ENCODE measurements around the gene HDAC1. TPM values are rescaled to one million over a fixed set of nuclear protein-coding genes. Genes with fewer than 3 reads are reported as not detected.

HDAC1 gene
- total and polyA plus RNA-seq, 10 of the 15 experiments (the other 5 are each of a cell fraction or from before 2014, with no cell fraction given): 147 to 331 (median 168) TPM

DNA sequence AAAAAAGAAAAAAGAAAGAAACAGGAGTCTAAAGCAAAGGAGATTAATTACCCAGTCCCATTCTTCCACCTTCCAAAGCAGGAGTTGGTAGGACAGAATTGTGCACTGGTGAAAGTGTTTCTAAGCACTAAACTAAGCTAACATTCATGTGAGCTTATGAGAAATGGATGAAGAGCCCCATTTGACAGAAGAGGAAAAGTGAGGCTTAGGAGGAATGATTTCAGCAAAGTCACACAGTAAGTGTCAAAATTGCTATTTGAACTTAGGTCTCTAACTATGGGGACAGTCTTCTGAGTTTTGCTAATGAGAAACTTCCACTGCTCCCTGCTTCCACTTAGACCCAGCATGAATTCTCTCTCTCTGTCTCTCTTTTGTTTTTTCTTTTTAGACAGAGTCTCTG, 22.1 kb upstream of the HDAC1 start (continued):
- TF ChIP-seq ETV6 (conservative IDR thresholded peaks at IDR 0.05 in 1 of 2, IDR thresholded peaks at IDR 0.05 in 1 of 2; ENCODE audit: borderline replicate concordance in 1 of 2, low read depth in 1 of 2): no peak
- no peak for TF ChIP-seq YBX1 (IDR thresholded peaks at IDR 0.05)
- no peak for TF ChIP-seq HDAC2 (IDR thresholded peaks at IDR 0.05)
- no peak for TF ChIP-seq HDAC6 (IDR thresholded peaks at IDR 0.05; ENCODE audit: unreplicated experiment)
- no peak for TF ChIP-seq WRNIP1 (IDR thresholded peaks at IDR 0.05; ENCODE audit: borderline replicate concordance, low read depth, low read length)
- TF ChIP-seq GABPA (IDR thresholded peaks at IDR 0.05; ENCODE audit: low read depth): no peak

- H3K27ac ChIP-seq (ENCODE audit: control insufficient read depth, insufficient read depth): no peak overlapping the region
- POLR2A ChIA-PET: interaction anchor here (0.6 kb wide), 1 partner anchor 20 kb away, joined by 3 read pairs; no protein-coding TSS in a partner anchor
- H3K4me1 ChIP-seq (ENCODE audit: control insufficient read depth, insufficient read depth, low read length): peaks cover 7% of the 10 kb centered on the region
- intact Hi-C loops (cut with micrococcal nuclease; ENCODE audit: unreplicated experiment): no loop called here
- in situ Hi-C loops (cut with MboI): no loop called here
- RAD21 ChIA-PET (ENCODE audit: unreplicated experiment): no interaction called here
- ATAC-seq: no peak
- BruUV-seq (replicated peaks): no TSS peak
- H2AFZ ChIP-seq (ENCODE audit: control insufficient read depth, low read depth, low read length): no peak overlapping the region
- CTCF ChIA-PET: no interaction called here
- H3K36me3 ChIP-seq (ENCODE audit: control insufficient read depth in 2 of 2, insufficient read depth in 2 of 2, low read length in 1 of 2): peaks cover 0 to 9% of the 10 kb centered on the region in 2 experiments; a peak in 2 of 4 replicates
- H3K4me2 ChIP-seq (ENCODE audit: control insufficient read depth, insufficient read depth): no peak overlapping the region
- FAIRE-seq: peak; percentile 76
- H3K9me3 ChIP-seq (replicated peaks; ENCODE audit: control insufficient read depth, insufficient read depth, low read length): no peaks in the 10 kb centered on the region
- 61% methylated on average over 7 of the region's 7 CpGs for WGBS (ENCODE audit: insufficient coverage, insufficient replicate concordance, low lambda C conversion rate, missing lambda C conversion rate)
- H3K4me3 ChIP-seq: no peak overlapping the region
- no peak overlapping the region for H3K9ac ChIP-seq (ENCODE audit: control insufficient read depth, insufficient read depth, low read length)
- H4K20me1 ChIP-seq (ENCODE audit: control insufficient read depth, insufficient read depth): no peaks in the 10 kb centered on the region
- H3K27me3 ChIP-seq (replicated peaks in 1 of 2; ENCODE audit: control insufficient read depth in 2 of 2, insufficient read depth in 2 of 2, low read length in 1 of 2): no peaks in the 10 kb centered on the region
- H3K79me2 ChIP-seq (ENCODE audit: control insufficient read depth, insufficient read depth, low read length): no peaks in the 10 kb centered on the region; the same call in none of the 2 replicates
- SMC1A ChIA-PET (ENCODE audit: uncharacterized antibody, unreplicated experiment): no interaction called here
- no peak for DNase-seq (ENCODE audit: low read depth, low spot score)
- no peak for TF ChIP-seq YBX1 (IDR thresholded peaks at IDR 0.05)
- TF ChIP-seq, protein P1, sequence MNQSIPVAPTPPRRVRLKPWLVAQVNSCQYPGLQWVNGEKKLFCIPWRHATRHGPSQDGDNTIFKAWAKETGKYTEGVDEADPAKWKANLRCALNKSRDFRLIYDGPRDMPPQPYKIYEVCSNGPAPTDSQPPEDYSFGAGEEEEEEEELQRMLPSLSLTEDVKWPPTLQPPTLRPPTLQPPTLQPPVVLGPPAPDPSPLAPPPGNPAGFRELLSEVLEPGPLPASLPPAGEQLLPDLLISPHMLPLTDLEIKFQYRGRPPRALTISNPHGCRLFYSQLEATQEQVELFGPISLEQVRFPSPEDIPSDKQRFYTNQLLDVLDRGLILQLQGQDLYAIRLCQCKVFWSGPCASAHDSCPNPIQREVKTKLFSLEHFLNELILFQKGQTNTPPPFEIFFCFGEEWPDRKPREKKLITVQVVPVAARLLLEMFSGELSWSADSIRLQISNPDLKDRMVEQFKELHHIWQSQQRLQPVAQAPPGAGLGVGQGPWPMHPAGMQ (IDR thresholded peaks at IDR 0.05; ENCODE audit: borderline replicate concordance): no peak
- TF ChIP-seq, protein P2, sequence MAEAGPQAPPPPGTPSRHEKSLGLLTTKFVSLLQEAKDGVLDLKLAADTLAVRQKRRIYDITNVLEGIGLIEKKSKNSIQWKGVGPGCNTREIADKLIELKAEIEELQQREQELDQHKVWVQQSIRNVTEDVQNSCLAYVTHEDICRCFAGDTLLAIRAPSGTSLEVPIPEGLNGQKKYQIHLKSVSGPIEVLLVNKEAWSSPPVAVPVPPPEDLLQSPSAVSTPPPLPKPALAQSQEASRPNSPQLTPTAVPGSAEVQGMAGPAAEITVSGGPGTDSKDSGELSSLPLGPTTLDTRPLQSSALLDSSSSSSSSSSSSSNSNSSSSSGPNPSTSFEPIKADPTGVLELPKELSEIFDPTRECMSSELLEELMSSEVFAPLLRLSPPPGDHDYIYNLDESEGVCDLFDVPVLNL (IDR thresholded peaks at IDR 0.05; ENCODE audit: low read depth, low read length): no peak
- TF ChIP-seq EGR1 (IDR thresholded peaks at IDR 0.05; ENCODE audit: borderline replicate concordance in 1 of 2, low read depth in 2 of 2, low read length in 2 of 2): 0 out of 3 replicates have a peak, but pooled peaks of 1 of the 2 experiments have one; percentile 7
- TF ChIP-seq ATF7 (IDR thresholded peaks at IDR 0.05; ENCODE audit: low read depth): no peak
- no peak for TF ChIP-seq ZNF217 (IDR thresholded peaks at IDR 0.05)
- TF ChIP-seq BACH1 (IDR thresholded peaks at IDR 0.05; ENCODE audit: borderline replicate concordance): no peak
- peak; percentile 62; the same call in 1 of the 2 replicates for TF ChIP-seq TARDBP (IDR thresholded peaks at IDR 0.05; ENCODE audit: borderline replicate concordance)
- TF ChIP-seq MTA3 (IDR thresholded peaks at IDR 0.05; ENCODE audit: borderline replicate concordance, low read length): no peak
- TF ChIP-seq POLR2A (IDR thresholded peaks at IDR 0.05; ENCODE audit: low read depth, low read length): peak; percentile 35; the same call in 1 of the 2 replicates
- no peak for TF ChIP-seq SP1 (IDR thresholded peaks at IDR 0.05; ENCODE audit: low read depth, low read length)
- TF ChIP-seq RCOR1 (conservative IDR thresholded peaks at IDR 0.05; ENCODE audit: low read depth, low read length): no peak
- TF ChIP-seq BMI1 (IDR thresholded peaks at IDR 0.05; ENCODE audit: borderline replicate concordance): no peak
Observed at GRCh38 chr1:32272557-32273390, 19.1 kb upstream of the HDAC1 start.

All from GM12878 (cell line).